SK-N-SH (cell line): ENCODE results near the gene RECK. TPM values are rescaled to one million over a fixed set of nuclear protein-coding genes. Genes with fewer than 3 reads are reported as not detected.

Experiments
- CTCF ChIA-PET: fragments of 300-600, 350-600 bp; formaldehyde crosslinking; extraction: SDS; loops from one replicate; lab custom pipeline; 2021; lab: Yijun Ruan, JAX
- POLR2A ChIA-PET: fragments of 350-600 bp; sonication (Branson Sonifier 250); formaldehyde crosslinking; extraction: SDS; loops from one replicate; lab custom pipeline; 2020; ENCODE audit warnings: antibody characterized with exemption, inconsistent platforms; lab: Yijun Ruan, JAX
- DNase-seq: peaks from one replicate; pipeline ENCODE4 v3.0.0; 2012
- H2AFZ ChIP-seq: fragments of 200-600 bp; sonication (generic); 2 replicates; pipeline ENCODE4 v1.8.1; 2016; ENCODE audit warnings: antibody characterized with exemption, mild to moderate bottlenecking, low read depth
- H3F3A ChIP-seq: fragments of 200-600 bp; sonication (generic); replicated peaks from 2 replicates; pipeline ENCODE3; 2016; ENCODE audit warnings: antibody characterized with exemption, mild to moderate bottlenecking; ENCODE audit not compliant: insufficient read depth
- H3K27ac ChIP-seq, 2 experiments: fragments of 200-500 bp in 1 of 2; fragments of 200-600 bp in 1 of 2; sonication (Bioruptor generic) in 1 of 2; sonication (generic), shearing (Covaris generic) in 1 of 2; 2 replicates each; pipeline versions ENCODE4 v1.5.1 to v1.6.1; 2014 to 2016; ENCODE audit warnings: low read depth in 2 of 2, inconsistent platforms in 1 of 2, low read length in 1 of 2, mild to moderate bottlenecking in 1 of 2, mixed read lengths in 1 of 2
- H3K27me3 ChIP-seq: fragments of 200-600 bp; sonication (generic), shearing (Covaris generic); 2 replicates; pipeline ENCODE4 v1.6.1; 2016; ENCODE audit warnings: mixed run types; ENCODE audit not compliant: insufficient read depth
- H3K36me3 ChIP-seq, 2 experiments: fragments of 200-500 bp in 1 of 2; fragments of 200-600 bp in 1 of 2; sonication (Bioruptor generic) in 1 of 2; sonication (generic) in 1 of 2; replicated peaks in 1 of 2; 2 replicates each; pipeline versions ENCODE3 to v1.5.1; 2014 to 2016; ENCODE audit warnings: low read length in 1 of 2, mild to moderate bottlenecking in 1 of 2; ENCODE audit not compliant: insufficient read depth in 2 of 2, control insufficient read depth in 1 of 2
- H3K4me1 ChIP-seq, 2 experiments: fragments of 200-500 bp in 1 of 2; fragments of 200-600 bp in 1 of 2; sonication (Bioruptor generic) in 1 of 2; sonication (generic), shearing (Covaris generic) in 1 of 2; 2 replicates each; pipeline versions ENCODE4 v1.5.1 to v1.6.1; 2014 to 2016; ENCODE audit warnings: low read depth in 1 of 2, low read length in 1 of 2, mixed run types in 1 of 2; ENCODE audit not compliant: insufficient read depth in 2 of 2, control insufficient read depth in 1 of 2
- H3K4me2 ChIP-seq: fragments of 200-600 bp; sonication (generic), shearing (Covaris generic); 2 replicates; pipeline ENCODE4 v1.6.1; 2017; ENCODE audit warnings: mixed run types
- H3K4me3 ChIP-seq, 2 experiments: fragments of 200-500 bp in 1 of 2; fragments of 200-600 bp in 1 of 2; sonication (Bioruptor generic) in 1 of 2; sonication (generic), shearing (Covaris generic) in 1 of 2; 2 replicates each; pipeline versions ENCODE4 v1.5.1 to v1.8.1; 2014 to 2016; ENCODE audit warnings: low read depth in 2 of 2, inconsistent platforms in 1 of 2, low read length in 1 of 2, mild to moderate bottlenecking in 1 of 2, mixed read lengths in 1 of 2, moderate library complexity in 1 of 2
- H3K79me2 ChIP-seq: fragments of 200-600 bp; sonication (generic); 2 replicates; pipeline ENCODE4 v1.8.1; 2017; ENCODE audit warnings: mild to moderate bottlenecking; ENCODE audit not compliant: insufficient read depth
- H3K9ac ChIP-seq: fragments of 200-600 bp; sonication (generic); 2 replicates; pipeline ENCODE4 v1.6.1; 2017; ENCODE audit warnings: mixed run types
- H3K9me2 ChIP-seq: fragments of 200-600 bp; sonication (generic); 2 replicates; pipeline ENCODE4 v1.6.1; 2017; ENCODE audit warnings: mixed run types
- H3K9me3 ChIP-seq: fragments of 200-600 bp; sonication (generic); 2 replicates; pipeline ENCODE4 v1.6.1; 2017; ENCODE audit warnings: mixed run types, mild to moderate bottlenecking, moderate library complexity
- H4K20me1 ChIP-seq: fragments of 200-600 bp; sonication (generic); 2 replicates; pipeline ENCODE4 v1.6.1; 2017; ENCODE audit warnings: mild to moderate bottlenecking, mixed run types; ENCODE audit not compliant: insufficient read depth
- CHD2 ChIP-seq: fragments of 150-350 bp; IDR thresholded peaks from 2 replicates; pipeline ENCODE4 v1.6.1; 2018; ENCODE audit warnings: low read length; ENCODE audit not compliant: partially characterized antibody
- ELF1 ChIP-seq: IDR thresholded peaks from 2 replicates; pipeline ENCODE4 v1.4.0; 2012
- EP300 ChIP-seq, 2 experiments: IDR thresholded peaks; 2 replicates each; pipeline versions ENCODE4 v1.4.0 to v1.6.1; 2012; ENCODE audit warnings: borderline replicate concordance in 1 of 2, low read depth in 1 of 2, low read length in 1 of 2
- EZH2phosphoT487 ChIP-seq: fragments of 200-600 bp; sonication (generic); IDR thresholded peaks from 2 replicates; pipeline ENCODE4 v1.6.1; 2017; ENCODE audit warnings: low read depth, mixed run types, mild to moderate bottlenecking, antibody characterized with exemption, moderate library complexity, borderline replicate concordance
- FOXJ3 ChIP-seq: sonication (generic); formaldehyde crosslinking; IDR thresholded peaks from 2 replicates; pipeline ENCODE4 v1.5.1; 2020; ENCODE audit warnings: mild to moderate bottlenecking, missing genetic modification reagents
- JUND ChIP-seq: IDR thresholded peaks from 2 replicates; pipeline ENCODE4 v1.4.0; 2012
- MAX ChIP-seq: IDR thresholded peaks from 2 replicates; pipeline ENCODE4 v1.4.0; 2012; ENCODE audit warnings: low read depth
- NRF1 ChIP-seq: IDR thresholded peaks from 2 replicates; pipeline ENCODE4 v1.6.1; 2012; ENCODE audit warnings: low read depth, mild to moderate bottlenecking, low read length
- POLR2AphosphoS5 ChIP-seq: IDR thresholded peaks from 2 replicates; pipeline ENCODE4 v1.6.1; 2012; ENCODE audit warnings: low read depth, low read length
- RAD21 ChIP-seq: IDR thresholded peaks from 2 replicates; pipeline ENCODE4 v1.6.1; 2012; ENCODE audit warnings: mild to moderate bottlenecking, low read length
- REST ChIP-seq: IDR thresholded peaks from 2 replicates; pipeline ENCODE4 v1.6.1; 2012; ENCODE audit warnings: mild to moderate bottlenecking, low read depth, low read length, moderate library complexity
- SIN3A ChIP-seq: IDR thresholded peaks from 2 replicates; pipeline ENCODE4 v1.6.1; 2012; ENCODE audit warnings: low read depth, mild to moderate bottlenecking, low read length, moderate library complexity, borderline replicate concordance
- TCF12 ChIP-seq: IDR thresholded peaks from 2 replicates; pipeline ENCODE4 v1.4.0; 2012
- TEAD4 ChIP-seq: IDR thresholded peaks from 2 replicates; pipeline ENCODE4 v1.4.0; 2012; ENCODE audit warnings: mild to moderate bottlenecking, borderline replicate concordance; ENCODE audit not compliant: insufficient read depth
- WGBS: methylation state at CpG from one replicate; pipeline ENCODE4 v1.1.6; 2017; ENCODE audit warnings: low lambda C conversion rate; 5-methylcytosine and 5-hydroxymethylcytosine counted together
- polyA plus RNA-seq, 3 experiments: library from polyadenylated mRNA; depleted of rRNA; stranded (reverse); fragments of >200 nt; gene quantifications; 2 replicates each; pipeline ENCODE4 v1.2.3, GENCODE V29; 2012
- TF ChIP-seq, protein P1 (sequence below): IDR thresholded peaks from 2 replicates; pipeline ENCODE4 v1.4.0; 2012; ENCODE audit warnings: low read depth, borderline replicate concordance
- TF ChIP-seq, protein P2 (sequence below): fragments of 150-350 bp; IDR thresholded peaks from 2 replicates; pipeline ENCODE4 v1.6.1; 2016; ENCODE audit warnings: mild to moderate bottlenecking, low read depth, low read length

Gene RECK
- polyA plus RNA-seq, 1 of the 3 experiments (the other 2 are of a cell fraction), result 22.8 TPM

GRCh38 chr9:36037549-36038122 is 923 bp downstream of the RECK start:
- peak overlapping the region; percentile 91 for H3K9ac ChIP-seq
- peak overlapping the region; percentile 32 for H2AFZ ChIP-seq
- CTCF ChIA-PET, result interaction anchor here (0.6 to 5.5 kb wide), 12 partner anchors 9 to 247 kb away, joined by 3 to 38 read pairs (median 3); partner anchors contain the start of gene CLTA
- H3F3A ChIP-seq, result peaks cover 46% of the 10 kb centered on the region
- no peak for TF ChIP-seq JUND
- TF ChIP-seq SIN3A, result 0 out of 2 replicates have a peak, but pooled peaks have one; percentile 38
- TF ChIP-seq, all 33 proteins: peak for 1
- Histone ChIP-seq H3K27me3 (no peaks in the 10 kb centered on the region), H3K4me1 (peaks cover 6 to 14% of the 10 kb centered on the region in 2 experiments; a peak in 3 of 4 replicates), H3K9me3 (no peaks in the 10 kb centered on the region), H3K36me3 (no peaks in the 10 kb centered on the region), H3K9me2 (no peaks in the 10 kb centered on the region), H4K20me1 (peaks cover 4% of the 10 kb centered on the region; the same call in 1 of the 2 replicates), H3K27ac (peak overlapping the region; percentile 73 to 79), H3K4me2 (peak overlapping the region; percentile 75), H3K79me2 (peaks cover 59% of the 10 kb centered on the region), H3K4me3 (peak overlapping the region; percentile 72 to 81)
- POLR2A ChIA-PET, result interaction anchor here (0.5 kb wide), 1 partner anchor 427 kb away, joined by 3 read pairs; no protein-coding TSS in a partner anchor
- peak; percentile 41 for DNase-seq
- 9% methylated on average over 18 of the region's 18 CpGs for WGBS

GRCh38 chr9:36039121-36039520 is 2.4 kb downstream of the RECK start:
- Histone ChIP-seq H3K9me2 (no peaks in the 10 kb centered on the region), H3K36me3 (peaks cover 0 to 9% of the 10 kb centered on the region in 2 experiments), H3K4me2 (peak overlapping the region; percentile 75), H3K9me3 (peaks cover 4% of the 10 kb centered on the region; the same call in 1 of the 2 replicates), H3F3A (peaks cover 46% of the 10 kb centered on the region), H3K4me1 (peaks cover 6 to 14% of the 10 kb centered on the region in 2 experiments; a peak in 3 of 4 replicates), H4K20me1 (peaks cover 12% of the 10 kb centered on the region), H3K4me3 (peak overlapping the region; percentile 72 to 81; a peak in 3 of 4 replicates), H3K27ac (peak overlapping the region; percentile 72 to 79; a peak in 3 of 4 replicates), H3K79me2 (peaks cover 74% of the 10 kb centered on the region), H2AFZ (no peak overlapping the region), H3K9ac (peak overlapping the region; percentile 91), H3K27me3 (no peaks in the 10 kb centered on the region)
- ChIA-PET POLR2A (no interaction called here), CTCF (interaction anchor here (1.0 to 5.5 kb wide), 6 partner anchors 7 to 290 kb away, joined by 3 to 38 read pairs (median 6); no protein-coding TSS in a partner anchor)
- DNase-seq, result no peak
- 100% methylated on average over 1 of the region's 1 CpG for WGBS
- TF ChIP-seq CHD2 (no peak), REST (no peak), RAD21 (no peak), POLR2AphosphoS5 (no peak), TEAD4 (no peak), FOXJ3 (CRISPR knock-in tag) (no peak), TCF12 (no peak), MAX (no peak), EZH2phosphoT487 (no peak), JUND (no peak), EP300 (IDR thresholded peaks at IDR 0.05; ENCODE audit: borderline replicate concordance in 1 of 2, low read depth in 1 of 2, low read length in 1 of 2) (no peak), NRF1 (no peak), ELF1 (no peak)
- TF ChIP-seq, protein P1, sequence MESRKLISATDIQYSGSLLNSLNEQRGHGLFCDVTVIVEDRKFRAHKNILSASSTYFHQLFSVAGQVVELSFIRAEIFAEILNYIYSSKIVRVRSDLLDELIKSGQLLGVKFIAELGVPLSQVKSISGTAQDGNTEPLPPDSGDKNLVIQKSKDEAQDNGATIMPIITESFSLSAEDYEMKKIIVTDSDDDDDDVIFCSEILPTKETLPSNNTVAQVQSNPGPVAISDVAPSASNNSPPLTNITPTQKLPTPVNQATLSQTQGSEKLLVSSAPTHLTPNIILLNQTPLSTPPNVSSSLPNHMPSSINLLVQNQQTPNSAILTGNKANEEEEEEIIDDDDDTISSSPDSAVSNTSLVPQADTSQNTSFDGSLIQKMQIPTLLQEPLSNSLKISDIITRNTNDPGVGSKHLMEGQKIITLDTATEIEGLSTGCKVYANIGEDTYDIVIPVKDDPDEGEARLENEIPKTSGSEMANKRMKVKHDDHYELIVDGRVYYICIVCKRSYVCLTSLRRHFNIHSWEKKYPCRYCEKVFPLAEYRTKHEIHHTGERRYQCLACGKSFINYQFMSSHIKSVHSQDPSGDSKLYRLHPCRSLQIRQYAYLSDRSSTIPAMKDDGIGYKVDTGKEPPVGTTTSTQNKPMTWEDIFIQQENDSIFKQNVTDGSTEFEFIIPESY, result no peak
- TF ChIP-seq, protein P2, sequence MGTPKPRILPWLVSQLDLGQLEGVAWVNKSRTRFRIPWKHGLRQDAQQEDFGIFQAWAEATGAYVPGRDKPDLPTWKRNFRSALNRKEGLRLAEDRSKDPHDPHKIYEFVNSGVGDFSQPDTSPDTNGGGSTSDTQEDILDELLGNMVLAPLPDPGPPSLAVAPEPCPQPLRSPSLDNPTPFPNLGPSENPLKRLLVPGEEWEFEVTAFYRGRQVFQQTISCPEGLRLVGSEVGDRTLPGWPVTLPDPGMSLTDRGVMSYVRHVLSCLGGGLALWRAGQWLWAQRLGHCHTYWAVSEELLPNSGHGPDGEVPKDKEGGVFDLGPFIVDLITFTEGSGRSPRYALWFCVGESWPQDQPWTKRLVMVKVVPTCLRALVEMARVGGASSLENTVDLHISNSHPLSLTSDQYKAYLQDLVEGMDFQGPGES, result no peak
